ENCODE measurements around the gene PRKACA.

GRCh38 chr19:14062558-14062855, 55.1 kb downstream of the PRKACA start:
- no peak for TF ChIP-seq POLR2A (IDR thresholded peaks at IDR 0.05)
- no peak for TF ChIP-seq POLR2AphosphoS5 (IDR thresholded peaks at IDR 0.05)
- TF ChIP-seq CTCF (IDR thresholded peaks at IDR 0.05), result no peak

Data from prostate gland (tissue), 2 donors.